Measurements from ENCODE around the gene ATPAF2.

Gene ATPAF2

GRCh38 chr17:17993366-17993765, 45.6 kb downstream of the ATPAF2 start:
- DNase-seq = no peak
- in situ Hi-C loops (cut with MboI; ENCODE audit: low pct_unique_long_range_greater_than_20kb, low sequenced_read_pairs) = no loop called here

GRCh38 chr17:17990282-17990681, 48.7 kb downstream of the ATPAF2 start:
- no peak for DNase-seq
- in situ Hi-C loops (cut with MboI; ENCODE audit: low pct_unique_long_range_greater_than_20kb, low sequenced_read_pairs) = no loop called here

- in situ Hi-C loops (cut with MboI; ENCODE audit: low pct_unique_long_range_greater_than_20kb, low sequenced_read_pairs) = no loop called here
- DNase-seq = no peak
Observed at GRCh38 chr17:17989618-17990017, 49.4 kb downstream of the ATPAF2 start.

GRCh38 chr17:17989081-17989480, 49.9 kb downstream of the ATPAF2 start:
- no peak for DNase-seq
- in situ Hi-C loops (cut with MboI; ENCODE audit: low pct_unique_long_range_greater_than_20kb, low sequenced_read_pairs) = no loop called here

GRCh38 chr17:17988427-17988945, 50.5 kb downstream of the ATPAF2 start:
- DNase-seq = no peak
- in situ Hi-C loops (cut with MboI; ENCODE audit: low pct_unique_long_range_greater_than_20kb, low sequenced_read_pairs) = no loop called here

- DNase-seq = no peak
- in situ Hi-C loops (cut with MboI; ENCODE audit: low pct_unique_long_range_greater_than_20kb, low sequenced_read_pairs) = no loop called here
Observed at GRCh38 chr17:17987901-17988300, 51.1 kb downstream of the ATPAF2 start.

GRCh38 chr17:17987187-17987896, 51.6 kb downstream of the ATPAF2 start:
- DNase-seq = no peak
- in situ Hi-C loops (cut with MboI; ENCODE audit: low pct_unique_long_range_greater_than_20kb, low sequenced_read_pairs) = no loop called here

- in situ Hi-C loops (cut with MboI; ENCODE audit: low pct_unique_long_range_greater_than_20kb, low sequenced_read_pairs) = no loop called here
- DNase-seq = peak; percentile 4
Observed at GRCh38 chr17:17985555-17985954, 53.4 kb downstream of the ATPAF2 start.

- no peak for DNase-seq
- in situ Hi-C loops (cut with MboI; ENCODE audit: low pct_unique_long_range_greater_than_20kb, low sequenced_read_pairs) = no loop called here
Observed at GRCh38 chr17:17985153-17985552, 53.8 kb downstream of the ATPAF2 start.

GRCh38 chr17:17983776-17984175, 55.2 kb downstream of the ATPAF2 start:
- DNase-seq = no peak
- in situ Hi-C loops (cut with MboI; ENCODE audit: low pct_unique_long_range_greater_than_20kb, low sequenced_read_pairs) = no loop called here

GRCh38 chr17:17983376-17983775, 55.6 kb downstream of the ATPAF2 start:
- in situ Hi-C loops (cut with MboI; ENCODE audit: low pct_unique_long_range_greater_than_20kb, low sequenced_read_pairs) = no loop called here
- DNase-seq = no peak

GRCh38 chr17:17982801-17983200, 56.2 kb downstream of the ATPAF2 start:
- in situ Hi-C loops (cut with MboI; ENCODE audit: low pct_unique_long_range_greater_than_20kb, low sequenced_read_pairs) = no loop called here
- no peak for DNase-seq

GRCh38 chr17:17981330-17981729, 57.6 kb downstream of the ATPAF2 start:
- in situ Hi-C loops (cut with MboI; ENCODE audit: low pct_unique_long_range_greater_than_20kb, low sequenced_read_pairs) = no loop called here
- DNase-seq = no peak

GRCh38 chr17:17979778-17980177, 59.2 kb downstream of the ATPAF2 start:
- in situ Hi-C loops (cut with MboI; ENCODE audit: low pct_unique_long_range_greater_than_20kb, low sequenced_read_pairs) = no loop called here
- DNase-seq = no peak

GRCh38 chr17:17978481-17979424, 60.2 kb downstream of the ATPAF2 start:
- peak; percentile 85 for DNase-seq
- in situ Hi-C loops (cut with MboI; ENCODE audit: low pct_unique_long_range_greater_than_20kb, low sequenced_read_pairs) = no loop called here

GRCh38 chr17:17976931-17977570, 61.9 kb downstream of the ATPAF2 start:
- no peak for DNase-seq
- in situ Hi-C loops (cut with MboI; ENCODE audit: low pct_unique_long_range_greater_than_20kb, low sequenced_read_pairs) = no loop called here

GRCh38 chr17:17975436-17975835, 63.5 kb downstream of the ATPAF2 start:
- in situ Hi-C loops (cut with MboI; ENCODE audit: low pct_unique_long_range_greater_than_20kb, low sequenced_read_pairs) = no loop called here

GRCh38 chr17:17972952-17973254, 66.1 kb downstream of the ATPAF2 start:
- in situ Hi-C loops (cut with MboI; ENCODE audit: low pct_unique_long_range_greater_than_20kb, low sequenced_read_pairs) = no loop called here
- DNase-seq = no peak

More at GRCh38 chr17:17975436-17975835, 63.5 kb downstream of the ATPAF2 start:
- DNase-seq = peak; percentile 51

GRCh38 chr17:17972126-17972951, 66.6 kb downstream of the ATPAF2 start, which contains the start of the genes DRC3 and TOM1L2:
Gene DRC3, plus strand, starts transcription at chr17:17972862. Its CDS starts 4,737 bp downstream, at chr17:17977599.
Gene TOM1L2, minus strand, starts transcription at chr17:17972400. Its CDS starts 87 bp downstream, at chr17:17972313.
- DNase-seq = peak; percentile 100
- in situ Hi-C loops (cut with MboI; ENCODE audit: low pct_unique_long_range_greater_than_20kb, low sequenced_read_pairs) = no loop called here
